GM23248 (cell line): ENCODE results near the gene SLC25A24.

ENCODE experiments used
- EZH2 ChIP-seq: fragments of 200-600 bp; sonication (generic); IDR thresholded peaks from 2 replicates; pipeline ENCODE4 v1.6.1; 2018; ENCODE audit warnings: antibody characterized with exemption, mild to moderate bottlenecking; ENCODE audit not compliant: insufficient read depth, poor library complexity, severe bottlenecking
- EZH2phosphoT487 ChIP-seq: fragments of 200-600 bp; sonication (generic); IDR thresholded peaks from 2 replicates; pipeline ENCODE4 v1.6.1; 2018; ENCODE audit warnings: antibody characterized with exemption, moderate library complexity, mild to moderate bottlenecking, low read depth; ENCODE audit not compliant: insufficient read depth

DNA sequence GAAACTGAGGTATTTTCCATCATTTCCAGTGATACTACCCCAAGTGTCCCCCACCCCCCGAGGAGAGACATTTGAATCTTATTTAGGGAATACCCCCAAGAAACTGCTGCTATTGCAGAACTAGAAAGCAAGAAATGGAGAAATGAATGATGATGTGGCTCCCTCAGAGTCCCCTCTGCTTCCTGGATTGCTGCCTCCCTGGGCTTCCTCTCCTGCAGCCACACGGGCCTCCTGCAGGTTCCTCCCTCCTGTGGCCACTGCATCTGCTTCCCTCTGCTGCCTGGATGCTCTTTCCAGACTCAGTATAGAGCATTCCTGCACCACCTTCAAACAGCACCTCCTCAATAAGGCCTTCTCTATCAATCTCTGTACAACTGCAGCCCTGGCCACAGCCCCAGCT, 69.3 kb downstream of the SLC25A24 start:
- no peak for TF ChIP-seq EZH2
- TF ChIP-seq EZH2phosphoT487: no peak
